Measurements from ENCODE around the gene CDH16. TPM values are rescaled to one million over a fixed set of nuclear protein-coding genes. Genes with fewer than 3 reads are reported as not detected.

The CDH16 gene
- total RNA-seq: not detected in 3 replicates

- no peak for DNase-seq (ENCODE audit: low spot score in 2 of 2, unreplicated experiment in 2 of 2)
- Mint-ChIP-seq H3K4me3 (no peak within 1 kb of the TSS), H3K27me3 (ENCODE audit: low read depth) (peaks cover 73% of the 10 kb centered on the region), H3K9me3 (no peaks in the 10 kb centered on the region), H3K27ac (no peak within 1 kb of the TSS), H3K36me3 (no peaks in the 10 kb centered on the region), H3K4me1 (peaks cover 6% of the 10 kb centered on the region)
- no peak for TF ChIP-seq CTCF (IDR thresholded peaks at IDR 0.05; ENCODE audit: unreplicated experiment)
These were observed at the start of gene CDH16 for GRCh38 chr16:66918803-66919568. TSS of gene CDH16 (minus strand) at chr16:66918885. CDS start at chr16:66918065, 820 bp downstream.

GRCh38 chr16:66964049-66964448 is 45.4 kb upstream of the CDH16 start:
- no peak for TF ChIP-seq CTCF (IDR thresholded peaks at IDR 0.05; ENCODE audit: unreplicated experiment)
- no peak overlapping the region for H3K4me3 Mint-ChIP-seq

DNA sequence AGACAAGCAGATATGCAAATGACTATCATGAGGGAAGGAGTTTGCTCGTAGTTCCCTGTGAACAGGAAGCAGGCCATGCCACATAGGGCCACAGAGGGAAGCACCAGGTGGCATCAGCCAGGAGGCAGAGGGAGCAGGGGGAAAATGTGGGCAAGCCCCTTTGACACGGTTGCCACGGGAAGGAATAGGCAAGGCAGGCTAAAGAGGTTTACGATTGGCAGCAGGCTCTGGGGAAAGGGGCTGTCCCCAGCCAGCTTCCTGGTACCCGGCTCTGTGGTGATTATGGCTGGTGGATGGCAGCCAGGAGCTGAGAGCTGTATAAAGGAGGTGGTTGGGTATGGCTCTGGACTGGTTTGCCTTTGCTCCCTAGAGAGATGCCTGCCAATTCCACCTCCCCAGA is 43.2 kb upstream of the CDH16 start:
- Mint-ChIP-seq H3K9me3 (no peaks in the 10 kb centered on the region), H3K27ac (no peak overlapping the region), H3K27me3 (ENCODE audit: low read depth) (peaks cover 33% of the 10 kb centered on the region), H3K4me3 (no peak overlapping the region), H3K4me1 (peaks cover 2% of the 10 kb centered on the region), H3K36me3 (no peaks in the 10 kb centered on the region)
- DNase-seq (ENCODE audit: low spot score in 2 of 2, unreplicated experiment in 2 of 2): no peak
- no peak for TF ChIP-seq CTCF (IDR thresholded peaks at IDR 0.05; ENCODE audit: unreplicated experiment)

More at GRCh38 chr16:66964049-66964448, 45.4 kb upstream of the CDH16 start:
- Mint-ChIP-seq H3K9me3 (no peaks in the 10 kb centered on the region), H3K27ac (no peak overlapping the region), H3K27me3 (ENCODE audit: low read depth) (peaks cover 24% of the 10 kb centered on the region), H3K4me1 (peaks cover 2% of the 10 kb centered on the region), H3K36me3 (no peaks in the 10 kb centered on the region)
- no peak for DNase-seq (ENCODE audit: low spot score in 2 of 2, unreplicated experiment in 2 of 2)

DNA sequence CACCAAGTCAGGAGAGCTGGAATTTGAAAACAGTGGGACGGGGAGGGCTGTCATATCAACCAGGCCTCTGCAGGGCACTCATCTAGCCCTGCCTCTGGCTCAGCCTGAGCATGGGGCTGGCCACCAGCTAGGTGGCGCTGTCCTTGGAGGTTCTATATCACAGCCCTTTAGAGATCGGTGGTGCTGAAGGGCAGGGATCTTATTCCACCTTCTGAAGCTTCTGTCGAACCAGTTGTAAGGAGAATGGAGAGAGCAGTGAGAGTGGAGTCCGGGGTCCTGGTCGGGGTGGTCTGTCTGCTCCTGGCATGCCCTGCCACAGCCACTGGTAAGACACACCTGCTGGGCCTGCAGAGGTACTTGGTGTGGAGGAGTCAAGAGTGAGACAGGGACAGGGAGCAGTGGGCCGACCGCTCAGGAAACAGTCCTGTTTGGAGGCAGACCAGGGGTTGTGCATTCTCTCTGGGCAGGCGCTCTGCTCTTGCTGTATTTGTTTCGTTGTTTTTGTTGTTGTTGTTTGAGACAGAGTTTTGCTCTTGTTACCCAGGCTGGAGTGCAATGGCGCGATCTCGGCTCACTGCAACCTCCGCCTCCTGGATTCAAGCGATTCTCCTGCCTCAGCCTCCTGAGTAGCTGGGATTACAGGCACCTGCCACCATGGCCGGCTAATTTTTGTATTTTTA is 42.5 kb upstream of the CDH16 start, which contains the start of gene CES3:
TSS of gene CES3 (plus strand) at position 202 of the 680 bp plus-strand sequence. CDS start at position 244, 42 bp downstream.
- peak; percentile 64 for TF ChIP-seq CTCF (IDR thresholded peaks at IDR 0.05; ENCODE audit: unreplicated experiment)
- Mint-ChIP-seq H3K4me1 (peaks cover 3% of the 10 kb centered on the region), H3K9me3 (no peaks in the 10 kb centered on the region), H3K36me3 (no peaks in the 10 kb centered on the region), H3K4me3 (peak within 1 kb of the TSS; percentile 58), H3K27me3 (ENCODE audit: low read depth) (peaks cover 29% of the 10 kb centered on the region), H3K27ac (no peak within 1 kb of the TSS)
- peak in 1 of 2 experiments; percentile 72 for DNase-seq (ENCODE audit: low spot score in 2 of 2, unreplicated experiment in 2 of 2)

DNA sequence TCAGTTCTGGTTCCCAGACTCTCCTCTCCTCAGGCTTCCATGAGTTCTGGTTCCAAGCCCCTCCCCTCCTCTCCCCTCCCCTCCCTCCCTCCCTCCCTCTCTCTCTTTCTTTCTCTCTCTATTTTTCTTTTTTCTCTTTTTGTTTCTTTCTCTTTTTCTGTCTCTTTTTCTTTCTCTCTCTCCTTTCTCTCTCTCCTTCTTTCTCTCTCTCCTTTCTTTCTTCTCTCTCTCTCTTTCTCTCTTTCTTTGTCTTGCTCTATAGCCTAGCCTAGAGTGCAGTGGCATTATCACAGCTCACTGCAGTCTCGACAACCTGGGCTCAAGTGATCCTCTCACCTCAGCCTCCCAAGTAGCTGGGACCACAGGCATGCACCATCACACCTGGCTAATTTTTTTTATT is 41.6 kb upstream of the CDH16 start:
- no peak overlapping the region for H3K27ac Mint-ChIP-seq
- peaks cover 13% of the 10 kb centered on the region for H3K4me1 Mint-ChIP-seq
- no peak overlapping the region for H3K4me3 Mint-ChIP-seq
- H3K27me3 Mint-ChIP-seq (ENCODE audit: low read depth): peaks cover 24% of the 10 kb centered on the region
- H3K9me3 Mint-ChIP-seq: no peaks in the 10 kb centered on the region
- DNase-seq (ENCODE audit: low spot score in 2 of 2, unreplicated experiment in 2 of 2): no peak
- no peaks in the 10 kb centered on the region for H3K36me3 Mint-ChIP-seq
- TF ChIP-seq CTCF (IDR thresholded peaks at IDR 0.05; ENCODE audit: unreplicated experiment): no peak
